Fibroblast of the aortic adventitia (primary cell): Measurements from ENCODE around the gene ALOX5AP. TPM values are rescaled to one million over a fixed set of nuclear protein-coding genes. Genes with fewer than 3 reads are reported as not detected.

ENCODE experiments used
- DNase-seq: peaks from one replicate; pipeline ENCODE4 v3.0.0-alpha.2; 2010; ENCODE audit warnings: low read depth
- H3K4me3 ChIP-seq: 2 replicates; pipeline ENCODE4 v1.5.1; 2011; ENCODE audit warnings: low read depth, mild to moderate bottlenecking, control low read depth, low read length, moderate library complexity
- CTCF ChIP-seq: IDR thresholded peaks from 2 replicates; pipeline ENCODE4 v1.5.1; 2011; ENCODE audit warnings: mild to moderate bottlenecking, low read length, control low read depth, inconsistent platforms; ENCODE audit not compliant: insufficient read depth
- total RNA-seq: library from RNA; depleted of rRNA; stranded (reverse); fragments of >200 nt; gene quantifications from 2 replicates; pipeline ENCODE4 v1.2.3, GENCODE V29; 2012; ENCODE audit warnings: low replicate concordance

The ALOX5AP gene
- total RNA-seq, 1 donor, result not detected

DNA sequence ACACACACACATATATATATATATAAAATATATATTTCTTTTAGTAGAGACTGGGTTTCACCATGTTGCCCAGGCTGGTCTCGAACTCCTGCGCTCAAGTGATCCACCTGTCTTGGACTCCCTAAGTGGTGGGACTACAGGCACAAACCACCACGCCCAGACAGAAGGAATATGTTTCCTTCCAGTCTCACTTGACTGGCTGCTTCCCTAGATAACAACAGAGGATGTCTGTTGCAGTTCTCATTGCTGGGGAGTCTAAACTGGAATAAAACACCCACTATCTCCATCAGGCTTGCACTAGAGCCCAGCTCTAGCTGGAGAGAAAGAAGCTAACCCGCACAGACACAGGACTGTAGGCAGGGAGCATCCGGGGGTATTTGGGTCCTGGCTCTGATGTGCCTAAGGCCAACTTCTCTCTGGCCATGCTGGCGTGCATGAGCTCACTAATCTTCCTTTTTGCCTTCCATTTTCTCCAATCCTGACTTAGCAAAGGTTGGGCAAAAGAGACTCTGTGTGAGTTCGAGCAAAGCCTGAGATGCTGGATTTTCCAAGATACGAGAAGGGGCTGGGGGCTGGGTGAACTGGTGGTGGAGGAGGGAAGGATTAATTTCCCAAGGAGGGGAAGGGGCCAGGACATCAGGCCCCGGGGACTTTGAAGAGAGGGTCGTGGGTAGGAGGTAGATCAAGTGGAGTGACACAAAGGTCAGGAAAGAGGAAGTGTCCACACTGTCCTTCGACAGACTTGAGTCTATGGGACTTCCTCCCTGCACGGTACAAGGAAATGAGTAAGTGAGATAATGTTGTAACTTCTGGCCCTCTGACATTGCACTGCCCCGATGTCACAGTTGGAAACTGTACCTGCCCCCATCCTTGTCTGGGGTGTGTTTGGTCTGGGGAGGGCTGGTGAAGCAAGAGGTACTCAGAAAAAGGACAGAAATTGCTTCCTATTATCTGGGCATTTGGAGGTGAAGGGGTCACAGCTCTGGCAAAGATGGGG, 22.5 kb upstream of the ALOX5AP start:
- no peak for TF ChIP-seq CTCF
- DNase-seq, result no peak
- H3K4me3 ChIP-seq, result no peak overlapping the region

DNA sequence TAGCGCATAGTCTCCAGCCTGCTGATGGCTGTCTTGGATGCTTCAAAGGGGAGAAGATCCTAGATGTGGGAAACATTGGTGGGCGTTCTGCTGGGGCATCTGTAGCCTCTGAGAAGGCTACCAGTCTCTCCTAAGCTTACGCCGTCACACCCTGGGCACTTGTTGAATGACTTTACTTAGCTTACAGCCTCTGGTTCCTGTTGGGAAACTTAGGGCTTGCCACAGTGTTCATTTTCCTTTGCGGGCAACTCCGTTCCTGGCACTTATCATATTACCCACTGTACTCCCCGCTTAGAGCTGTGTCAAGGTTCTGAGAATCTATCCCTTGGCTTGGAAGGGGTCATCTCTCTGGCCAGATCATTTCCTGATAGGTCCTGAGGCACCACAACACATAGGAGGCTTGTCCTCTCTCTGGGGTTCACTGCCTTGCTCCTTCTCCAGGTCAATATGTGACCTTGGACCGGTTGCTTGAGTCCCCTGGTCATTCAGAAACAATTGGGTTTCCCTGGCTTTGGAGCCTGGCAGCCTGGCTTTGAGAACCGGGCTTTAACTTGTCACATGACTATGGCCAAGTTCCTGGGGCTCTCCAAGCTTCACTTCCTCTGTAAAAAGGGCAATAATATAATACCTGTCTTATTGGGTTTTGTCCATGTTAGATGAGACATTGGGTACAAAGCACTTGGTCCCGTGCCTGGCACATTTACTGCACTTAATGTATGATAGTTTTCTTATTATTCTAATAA, 20.5 kb upstream of the ALOX5AP start:
- no peak for TF ChIP-seq CTCF
- DNase-seq, result no peak

DNA sequence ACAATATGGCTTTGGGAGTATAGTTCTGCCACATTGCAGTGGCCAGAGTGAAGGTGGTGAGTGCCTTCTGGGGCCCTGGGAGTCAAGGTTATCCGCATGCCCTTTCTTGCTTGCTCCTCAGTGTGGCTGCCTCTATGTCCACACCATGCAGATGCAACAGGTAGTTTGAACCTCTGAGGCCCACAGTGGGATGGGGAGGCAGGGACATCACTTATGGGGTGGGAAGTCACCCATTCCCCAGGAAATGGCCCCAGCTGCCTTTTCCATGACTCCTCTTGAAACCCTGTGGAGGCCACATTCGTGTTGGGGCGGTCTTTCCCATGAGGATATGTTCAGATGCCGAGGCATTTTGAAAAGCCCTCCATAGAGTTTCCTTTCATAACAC, 20.0 kb upstream of the ALOX5AP start:
- no peak overlapping the region for H3K4me3 ChIP-seq
- no peak for DNase-seq
- TF ChIP-seq CTCF, result no peak

More for the DNA sequence above, 20.5 kb upstream of the ALOX5AP start:
- H3K4me3 ChIP-seq, result no peak overlapping the region

DNA sequence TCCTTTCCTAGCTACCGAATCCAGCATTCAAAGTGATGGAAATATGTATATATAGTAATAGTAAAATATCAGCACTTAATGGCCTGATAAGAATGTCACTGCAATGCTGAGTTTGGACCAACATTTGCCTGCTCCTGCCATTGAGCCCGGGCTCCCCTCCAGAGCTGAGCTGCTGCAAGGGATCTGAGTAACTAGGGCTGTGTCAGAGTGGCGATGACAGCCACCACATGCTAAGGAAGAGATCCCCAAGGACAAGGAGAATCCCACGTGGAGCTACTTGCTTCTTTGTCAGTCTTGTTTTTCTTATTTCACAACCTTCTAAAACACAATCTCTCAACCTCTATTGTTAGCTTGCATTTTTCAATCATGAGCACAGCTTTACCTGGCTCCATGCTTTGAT, 19.5 kb upstream of the ALOX5AP start:
- no peak for DNase-seq
- no peak for TF ChIP-seq CTCF
- no peak overlapping the region for H3K4me3 ChIP-seq

- DNase-seq, result peak; percentile 93
- no peak for TF ChIP-seq CTCF
Measured at GRCh38 chr13:30718661-30719524, 16.4 kb upstream of the ALOX5AP start.

GRCh38 chr13:30719525-30719914, 15.8 kb upstream of the ALOX5AP start:
- DNase-seq, result no peak
- H3K4me3 ChIP-seq, result no peak overlapping the region
- TF ChIP-seq CTCF, result no peak

More at GRCh38 chr13:30718661-30719524, 16.4 kb upstream of the ALOX5AP start:
- no peak overlapping the region for H3K4me3 ChIP-seq
